Measurements from ENCODE around the gene DNAI4.

Gene DNAI4

GRCh38 chr1:66770240-66770639, 154.4 kb downstream of the DNAI4 start:
- DNase-seq (ENCODE audit: extremely low spot score) = no peak
- ChIA-PET CTCF (no interaction called here), POLR2A (no interaction called here)
- TF ChIP-seq, protein P1, sequence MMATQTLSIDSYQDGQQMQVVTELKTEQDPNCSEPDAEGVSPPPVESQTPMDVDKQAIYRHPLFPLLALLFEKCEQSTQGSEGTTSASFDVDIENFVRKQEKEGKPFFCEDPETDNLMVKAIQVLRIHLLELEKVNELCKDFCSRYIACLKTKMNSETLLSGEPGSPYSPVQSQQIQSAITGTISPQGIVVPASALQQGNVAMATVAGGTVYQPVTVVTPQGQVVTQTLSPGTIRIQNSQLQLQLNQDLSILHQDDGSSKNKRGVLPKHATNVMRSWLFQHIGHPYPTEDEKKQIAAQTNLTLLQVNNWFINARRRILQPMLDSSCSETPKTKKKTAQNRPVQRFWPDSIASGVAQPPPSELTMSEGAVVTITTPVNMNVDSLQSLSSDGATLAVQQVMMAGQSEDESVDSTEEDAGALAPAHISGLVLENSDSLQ (IDR thresholded peaks at IDR 0.05) = no peak
- TF ChIP-seq SUZ12 (IDR thresholded peaks at IDR 0.05) (no peak), LEF1 (IDR thresholded peaks at IDR 0.05; ENCODE audit: borderline replicate concordance) (no peak), FOXK2 (IDR thresholded peaks at IDR 0.05) (no peak), BHLHE40 (IDR thresholded peaks at IDR 0.05; ENCODE audit: borderline replicate concordance) (no peak), L3MBTL2 (conservative IDR thresholded peaks at IDR 0.05) (no peak), ELF4 (IDR thresholded peaks at IDR 0.05) (no peak), ARNT (IDR thresholded peaks at IDR 0.05) (no peak), FOXM1 (IDR thresholded peaks at IDR 0.05; ENCODE audit: borderline replicate concordance) (no peak), HDGF (IDR thresholded peaks at IDR 0.05; ENCODE audit: borderline replicate concordance) (no peak), CTBP1 (IDR thresholded peaks at IDR 0.05; ENCODE audit: borderline replicate concordance) (no peak), FOXA1 (IDR thresholded peaks at IDR 0.05) (no peak), ZNF384 (IDR thresholded peaks at IDR 0.05) (no peak), TARDBP (IDR thresholded peaks at IDR 0.05) (no peak), NFRKB (IDR thresholded peaks at IDR 0.05) (no peak), SP1 (IDR thresholded peaks at IDR 0.05) (no peak)

DNA sequence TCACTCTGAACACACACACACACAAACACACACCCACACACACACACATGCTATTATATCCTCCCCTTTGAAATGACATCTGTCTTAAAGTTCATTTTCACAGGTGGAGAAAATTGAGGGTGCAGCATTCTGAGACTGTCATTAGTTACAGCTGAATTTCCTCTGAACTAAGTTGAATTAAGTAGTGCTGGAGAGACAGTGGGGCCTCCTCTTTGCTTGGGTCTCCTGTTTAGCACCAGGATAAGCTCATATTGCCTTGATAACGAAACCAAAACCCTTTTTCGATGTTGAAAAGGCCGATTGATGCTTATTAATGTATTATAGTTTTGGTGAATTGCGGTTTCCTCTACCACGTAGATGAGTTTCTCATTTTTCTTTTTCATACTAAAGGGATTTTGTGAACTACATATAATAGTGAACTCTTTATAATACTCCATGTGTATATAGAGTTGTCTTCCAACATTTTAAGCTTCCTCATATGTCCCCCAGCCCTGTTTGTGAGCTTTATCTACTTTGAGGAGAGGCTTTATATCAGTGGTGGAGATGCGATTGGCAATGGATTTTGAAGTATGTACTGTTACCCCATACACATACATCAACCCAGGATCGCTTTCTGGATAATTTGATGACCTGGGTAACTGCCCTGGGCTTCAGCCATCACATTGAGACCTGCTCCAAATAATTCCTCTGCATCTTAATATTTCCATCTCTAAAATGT, 155.0 kb downstream of the DNAI4 start:
- DNase-seq (ENCODE audit: extremely low spot score) = no peak
- ChIA-PET CTCF (no interaction called here), POLR2A (no interaction called here)
- no peak for TF ChIP-seq ARNT (IDR thresholded peaks at IDR 0.05)
- no peak for TF ChIP-seq ZNF384 (IDR thresholded peaks at IDR 0.05)
- no peak for TF ChIP-seq SP1 (IDR thresholded peaks at IDR 0.05)
- no peak for TF ChIP-seq CTBP1 (IDR thresholded peaks at IDR 0.05; ENCODE audit: borderline replicate concordance)
- no peak for TF ChIP-seq TARDBP (IDR thresholded peaks at IDR 0.05)
- TF ChIP-seq, protein P1 (IDR thresholded peaks at IDR 0.05) = no peak
- no peak for TF ChIP-seq SUZ12 (IDR thresholded peaks at IDR 0.05)
- no peak for TF ChIP-seq FOXM1 (IDR thresholded peaks at IDR 0.05; ENCODE audit: borderline replicate concordance)
- TF ChIP-seq LEF1 (IDR thresholded peaks at IDR 0.05; ENCODE audit: borderline replicate concordance) = no peak
- no peak for TF ChIP-seq NFRKB (IDR thresholded peaks at IDR 0.05)
- no peak for TF ChIP-seq L3MBTL2 (conservative IDR thresholded peaks at IDR 0.05)
- no peak for TF ChIP-seq FOXA1 (IDR thresholded peaks at IDR 0.05)
- no peak for TF ChIP-seq FOXK2 (IDR thresholded peaks at IDR 0.05)
- TF ChIP-seq HDGF (IDR thresholded peaks at IDR 0.05; ENCODE audit: borderline replicate concordance) = no peak
- no peak for TF ChIP-seq BHLHE40 (IDR thresholded peaks at IDR 0.05; ENCODE audit: borderline replicate concordance)

GRCh38 chr1:66768965-66769364, 155.7 kb downstream of the DNAI4 start:
- CTCF ChIA-PET = no interaction called here
- TF ChIP-seq LEF1 (IDR thresholded peaks at IDR 0.05; ENCODE audit: borderline replicate concordance) (no peak), NFRKB (IDR thresholded peaks at IDR 0.05) (no peak), SP1 (IDR thresholded peaks at IDR 0.05) (no peak), FOXM1 (IDR thresholded peaks at IDR 0.05; ENCODE audit: borderline replicate concordance) (no peak), FOXK2 (IDR thresholded peaks at IDR 0.05) (no peak), FOXA1 (IDR thresholded peaks at IDR 0.05) (no peak), ARNT (IDR thresholded peaks at IDR 0.05) (no peak), ELF4 (IDR thresholded peaks at IDR 0.05) (no peak), ZNF384 (IDR thresholded peaks at IDR 0.05) (no peak), TARDBP (IDR thresholded peaks at IDR 0.05) (no peak), CTBP1 (IDR thresholded peaks at IDR 0.05; ENCODE audit: borderline replicate concordance) (no peak), SUZ12 (IDR thresholded peaks at IDR 0.05) (no peak)
- no peak for DNase-seq (ENCODE audit: extremely low spot score)
- POLR2A ChIA-PET = no interaction called here

- ChIA-PET CTCF (no interaction called here), POLR2A (no interaction called here)
- no peak for DNase-seq (ENCODE audit: extremely low spot score)
- TF ChIP-seq TARDBP (IDR thresholded peaks at IDR 0.05) (no peak), BHLHE40 (IDR thresholded peaks at IDR 0.05; ENCODE audit: borderline replicate concordance) (no peak), ARNT (IDR thresholded peaks at IDR 0.05) (no peak)
Measured at GRCh38 chr1:66767626-66768025, 157.0 kb downstream of the DNAI4 start.

GRCh38 chr1:66764994-66765578, 159.6 kb downstream of the DNAI4 start:
- TF ChIP-seq FOXA1 (IDR thresholded peaks at IDR 0.05) = no peak
- no peak for TF ChIP-seq TARDBP (IDR thresholded peaks at IDR 0.05)
- no peak for TF ChIP-seq CTBP1 (IDR thresholded peaks at IDR 0.05; ENCODE audit: borderline replicate concordance)
- no peak for TF ChIP-seq SP1 (IDR thresholded peaks at IDR 0.05)
- TF ChIP-seq FOXK2 (IDR thresholded peaks at IDR 0.05) = no peak
- TF ChIP-seq HDGF (IDR thresholded peaks at IDR 0.05; ENCODE audit: borderline replicate concordance) = no peak
- TF ChIP-seq FOXM1 (IDR thresholded peaks at IDR 0.05; ENCODE audit: borderline replicate concordance) = no peak
- no peak for TF ChIP-seq NFRKB (IDR thresholded peaks at IDR 0.05)
- no peak for TF ChIP-seq LEF1 (IDR thresholded peaks at IDR 0.05; ENCODE audit: borderline replicate concordance)
- no peak for TF ChIP-seq L3MBTL2 (conservative IDR thresholded peaks at IDR 0.05)
- no peak for TF ChIP-seq BHLHE40 (IDR thresholded peaks at IDR 0.05; ENCODE audit: borderline replicate concordance)
- no peak for TF ChIP-seq ARNT (IDR thresholded peaks at IDR 0.05)
- TF ChIP-seq, protein P1 (IDR thresholded peaks at IDR 0.05) = no peak
- TF ChIP-seq SUZ12 (IDR thresholded peaks at IDR 0.05) = no peak
- no peak for TF ChIP-seq ELF4 (IDR thresholded peaks at IDR 0.05)
- TF ChIP-seq ZNF384 (IDR thresholded peaks at IDR 0.05) = no peak
- CTCF ChIA-PET = interaction anchor here (0.6 to 2.4 kb wide), 5 partner anchors 147 to 447 kb away, joined by 3 to 9 read pairs (median 4); no protein-coding TSS in a partner anchor
- POLR2A ChIA-PET = no interaction called here
- peak; percentile 62 for DNase-seq (ENCODE audit: extremely low spot score)
